Endothelial cell of umbilical vein (primary cell): ENCODE results near the gene ZNF835. TPM values are rescaled to one million over a fixed set of nuclear protein-coding genes. Genes with fewer than 3 reads are reported as not detected.

Experiments used
- BruUV-seq: library from RNA; stranded (reverse); fragments of 400-500 nt; replicated peaks from 2 replicates; lab custom pipeline; 2021; lab: Mats Ljungman, UMichigan
- CTCF ChIA-PET: fragments of 300-600, 350-600 bp; sonication (Branson Sonifier 250); formaldehyde crosslinking; loops from one replicate; lab custom pipeline; 2021; ENCODE audit warnings: antibody characterized with exemption, inconsistent platforms; lab: Charles Lee
- POLR2A ChIA-PET: fragments of 300-600, 350-600 bp; sonication (Branson Sonifier 250); formaldehyde crosslinking; loops from one replicate; lab custom pipeline; 2021; ENCODE audit warnings: antibody characterized with exemption, inconsistent platforms; lab: Charles Lee
- DNase-seq: peaks from one replicate; pipeline ENCODE4 v3.0.0-alpha.2; 2011; ENCODE audit warnings: low read depth, low spot score
- FAIRE-seq: peaks from 2 replicates; lab custom pipeline; 2011; peaks lifted over from hg19 to GRCh38; lab: Jason Lieb, UNC
- H2AFZ ChIP-seq: 2 replicates; pipeline ENCODE4 v1.6.0; 2012; ENCODE audit warnings: low read depth, low read length, control low read depth, inconsistent platforms
- H3K27ac ChIP-seq: 2 replicates; pipeline ENCODE4 v1.5.1; 2011; ENCODE audit warnings: low read depth, mild to moderate bottlenecking, control low read depth, low read length, moderate library complexity; ENCODE audit not compliant: insufficient read depth
- H3K27me3 ChIP-seq, 2 experiments: 2 replicates each; pipeline versions ENCODE4 v1.6.0 to v1.6.1; 2011; ENCODE audit warnings: low read length in 2 of 2, mixed read lengths in 1 of 2; ENCODE audit not compliant: control insufficient read depth in 2 of 2, insufficient read depth in 2 of 2
- H3K36me3 ChIP-seq, 2 experiments: 2 replicates in 1 of 2; 3 replicates in 1 of 2; pipeline ENCODE4 v1.5.1; 2011; ENCODE audit warnings: low read length in 2 of 2, mild to moderate bottlenecking in 1 of 2, moderate library complexity in 1 of 2; ENCODE audit not compliant: control insufficient read depth in 2 of 2, insufficient read depth in 2 of 2; ENCODE audit errors: extremely low read depth in 1 of 2
- H3K4me1 ChIP-seq: 3 replicates; pipeline ENCODE4 v1.5.1; 2011; ENCODE audit warnings: mild to moderate bottlenecking, low read length; ENCODE audit not compliant: control insufficient read depth, insufficient read depth; ENCODE audit errors: extremely low read depth
- H3K4me2 ChIP-seq: 2 replicates; pipeline ENCODE4 v1.6.1; 2011; ENCODE audit warnings: low read length, control low read depth, mixed read lengths; ENCODE audit not compliant: insufficient read depth
- H3K4me3 ChIP-seq, 3 experiments: fragments of 200-600 bp in 1 of 3; sonication (generic), shearing (Covaris generic) in 1 of 3; replicated peaks in 1 of 3; 2 replicates each; pipeline ENCODE4 v1.5.1; 2011 to 2016; ENCODE audit warnings: control low read depth in 3 of 3, low read length in 3 of 3, mild to moderate bottlenecking in 2 of 3, inconsistent platforms in 1 of 3, low read depth in 1 of 3, moderate library complexity in 1 of 3; ENCODE audit not compliant: insufficient read depth in 1 of 3
- H3K79me2 ChIP-seq: 2 replicates; pipeline ENCODE4 v1.6.0; 2012; ENCODE audit warnings: low read length, inconsistent platforms; ENCODE audit not compliant: control insufficient read depth, insufficient read depth
- H3K9ac ChIP-seq: replicated peaks from 2 replicates; pipeline ENCODE3; 2011; ENCODE audit warnings: low read length, control low read depth; ENCODE audit not compliant: insufficient read depth; ENCODE audit errors: extremely low read depth
- H3K9me1 ChIP-seq: replicated peaks from 3 replicates; pipeline ENCODE4 v1.6.0; 2011; ENCODE audit warnings: mild to moderate bottlenecking, low read length; ENCODE audit not compliant: control insufficient read depth, insufficient read depth; ENCODE audit errors: extremely low read depth
- H3K9me3 ChIP-seq: replicated peaks from 2 replicates; pipeline ENCODE4 v1.5.1; 2012; ENCODE audit warnings: low read length, inconsistent platforms; ENCODE audit not compliant: control insufficient read depth, insufficient read depth
- H4K20me1 ChIP-seq: replicated peaks from 2 replicates; pipeline ENCODE3; 2011; ENCODE audit warnings: mild to moderate bottlenecking, low read length; ENCODE audit not compliant: control insufficient read depth, insufficient read depth; ENCODE audit errors: extremely low read depth
- EZH2 ChIP-seq: IDR thresholded peaks from 2 replicates; pipeline ENCODE4 v1.6.1; 2012; ENCODE audit warnings: borderline replicate concordance, low read depth, mild to moderate bottlenecking, moderate library complexity, low read length, inconsistent platforms; ENCODE audit not compliant: severe bottlenecking
- FOS ChIP-seq: IDR thresholded peaks from 2 replicates; pipeline ENCODE4 v1.6.1; 2011; ENCODE audit warnings: mild to moderate bottlenecking, low read length, moderate library complexity, borderline replicate concordance; ENCODE audit not compliant: insufficient read depth
- GATA2 ChIP-seq: IDR thresholded peaks from 2 replicates; pipeline ENCODE4 v1.7.0; 2011; ENCODE audit warnings: low read depth, mild to moderate bottlenecking, moderate library complexity, mixed read lengths, low read length; ENCODE audit not compliant: insufficient read length, insufficient read depth
- JUN ChIP-seq: IDR thresholded peaks from 2 replicates; pipeline ENCODE4 v1.6.1; 2011; ENCODE audit warnings: borderline replicate concordance, low read depth; ENCODE audit not compliant: insufficient read length, insufficient read depth
- MYC ChIP-seq: IDR thresholded peaks from one replicate; pipeline ENCODE4 v1.6.1; 2011; ENCODE audit warnings: mild to moderate bottlenecking, low read depth, low read length
- POLR2A ChIP-seq: IDR thresholded peaks from 2 replicates; pipeline ENCODE4 v1.6.1; 2012; ENCODE audit warnings: low read depth, mild to moderate bottlenecking, control low read depth, low read length
- POLR2AphosphoS5 ChIP-seq: IDR thresholded peaks from 2 replicates; pipeline ENCODE4 v1.6.1; 2012; ENCODE audit warnings: low read depth, mild to moderate bottlenecking, control low read depth, low read length, moderate library complexity; ENCODE audit not compliant: insufficient read depth
- dilution Hi-C: fragments of 300-500 bp; cut with MboI; formaldehyde crosslinking; loops from one replicate; pipeline ENCODE4 v1.15.0; 2019; ENCODE audit warnings: low sequenced_read_pairs; ENCODE audit not compliant: extremely low pct_ligation_motif_present
- intact Hi-C: fragments of 100-400 bp; cut with micrococcal nuclease; formaldehyde crosslinking; loops from one replicate; pipeline ENCODE4 v1.10.0; 2022
- polyA plus RNA-seq, 4 experiments: library from polyadenylated mRNA; depleted of rRNA in 3 of 4; stranded (reverse) in 3 of 4; unstranded in 1 of 4; fragments of >200 nt; gene quantifications; 2 replicates each; pipeline versions ENCODE4 v1.2.1 to v1.2.3, GENCODE V29; 2011 to 2012; ENCODE audit warnings: missing spikeins in 1 of 4
- total RNA-seq: library from RNA; stranded (reverse); gene quantifications from 2 replicates; pipeline ENCODE4 v1.2.3, GENCODE V29; 2021
- TF ChIP-seq, protein P1 (sequence below): IDR thresholded peaks from 2 replicates; pipeline ENCODE4 v1.6.1; 2011; ENCODE audit not compliant: insufficient read depth, insufficient read length
- TF ChIP-seq, protein P2 (sequence below), 2 donors: IDR thresholded peaks; 1 replicate in 1 of 2; 2 replicates in 1 of 2; pipeline ENCODE4 v1.5.1; 2011; ENCODE audit warnings: low read length in 2 of 2, mild to moderate bottlenecking in 2 of 2, moderate library complexity in 2 of 2, control low read depth in 1 of 2, inconsistent platforms in 1 of 2, low read depth in 1 of 2; ENCODE audit not compliant: insufficient read depth in 1 of 2; ENCODE audit errors: extremely low read depth in 1 of 2

ZNF835 gene
- total and polyA plus RNA-seq, 2 donors (not counting 3 experiments of a cell fraction or from before 2014, with no cell fraction given), result 0.01 TPM; not detected in 1

- Histone ChIP-seq H3K36me3 (peaks cover 3 to 16% of the 10 kb centered on the region in 2 experiments), H3K9ac (no peak overlapping the region), H3K9me3 (peaks cover 3% of the 10 kb centered on the region), H3K4me2 (no peak overlapping the region), H3K9me1 (no peaks in the 10 kb centered on the region), H2AFZ (no peak overlapping the region), H3K4me1 (no peaks in the 10 kb centered on the region), H3K27ac (no peak overlapping the region), H3K27me3 (no peaks in the 10 kb centered on the region), H3K4me3 (no peak overlapping the region), H3K79me2 (no peaks in the 10 kb centered on the region), H4K20me1 (no peaks in the 10 kb centered on the region)
- BruUV-seq, result no TSS peak
- TF ChIP-seq FOS (no peak), GATA2 (no peak), POLR2A (no peak), MYC (no peak), JUN (no peak), EZH2 (no peak), POLR2AphosphoS5 (no peak)
- TF ChIP-seq, protein P1, sequence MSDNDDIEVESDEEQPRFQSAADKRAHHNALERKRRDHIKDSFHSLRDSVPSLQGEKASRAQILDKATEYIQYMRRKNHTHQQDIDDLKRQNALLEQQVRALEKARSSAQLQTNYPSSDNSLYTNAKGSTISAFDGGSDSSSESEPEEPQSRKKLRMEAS, result no peak
- TF ChIP-seq, protein P2, sequence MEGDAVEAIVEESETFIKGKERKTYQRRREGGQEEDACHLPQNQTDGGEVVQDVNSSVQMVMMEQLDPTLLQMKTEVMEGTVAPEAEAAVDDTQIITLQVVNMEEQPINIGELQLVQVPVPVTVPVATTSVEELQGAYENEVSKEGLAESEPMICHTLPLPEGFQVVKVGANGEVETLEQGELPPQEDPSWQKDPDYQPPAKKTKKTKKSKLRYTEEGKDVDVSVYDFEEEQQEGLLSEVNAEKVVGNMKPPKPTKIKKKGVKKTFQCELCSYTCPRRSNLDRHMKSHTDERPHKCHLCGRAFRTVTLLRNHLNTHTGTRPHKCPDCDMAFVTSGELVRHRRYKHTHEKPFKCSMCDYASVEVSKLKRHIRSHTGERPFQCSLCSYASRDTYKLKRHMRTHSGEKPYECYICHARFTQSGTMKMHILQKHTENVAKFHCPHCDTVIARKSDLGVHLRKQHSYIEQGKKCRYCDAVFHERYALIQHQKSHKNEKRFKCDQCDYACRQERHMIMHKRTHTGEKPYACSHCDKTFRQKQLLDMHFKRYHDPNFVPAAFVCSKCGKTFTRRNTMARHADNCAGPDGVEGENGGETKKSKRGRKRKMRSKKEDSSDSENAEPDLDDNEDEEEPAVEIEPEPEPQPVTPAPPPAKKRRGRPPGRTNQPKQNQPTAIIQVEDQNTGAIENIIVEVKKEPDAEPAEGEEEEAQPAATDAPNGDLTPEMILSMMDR (IDR thresholded peaks at IDR 0.05; ENCODE audit: extremely low read depth in 1 of 2, insufficient read depth in 1 of 2, low read depth in 1 of 2, low read length in 2 of 2), result no peak
- POLR2A ChIA-PET, result no interaction called here
- intact Hi-C loops (no loop called here), dilution Hi-C loops (no loop called here)
- DNase-seq (no peak), FAIRE-seq (no peak)
- CTCF ChIA-PET, result no interaction called here
These were observed 49.2 kb downstream of the ZNF835 start for GRCh38 chr19:56622374-56622773.
